Immature natural killer cell (primary cell): ENCODE measurements around the gene RBM28. TPM values are rescaled to one million over a fixed set of nuclear protein-coding genes. Genes with fewer than 3 reads are reported as not detected.

Experiments used
- DNase-seq, 3 donors: peaks; one replicate each; pipeline ENCODE4 v3.0.0; 2022; ENCODE audit warnings: mixed read lengths in 1 of 3
- H3K27ac Mint-ChIP-seq, 6 donors: one replicate each; pipeline ENCODE4 v1.8.0; 2020; ENCODE audit warnings: mixed read lengths in 6 of 6, mild to moderate bottlenecking in 5 of 6, inconsistent platforms in 4 of 6, moderate library complexity in 3 of 6
- H3K27me3 Mint-ChIP-seq, 3 donors: one replicate each; pipeline ENCODE4 v1.8.0; 2020 to 2021; ENCODE audit warnings: low read depth in 3 of 3, mild to moderate bottlenecking in 3 of 3, mixed read lengths in 3 of 3, moderate library complexity in 3 of 3, inconsistent platforms in 1 of 3
- H3K36me3 Mint-ChIP-seq, 3 donors: one replicate each; pipeline ENCODE4 v1.8.0; 2020; ENCODE audit warnings: mixed read lengths in 3 of 3, inconsistent platforms in 2 of 3, mild to moderate bottlenecking in 2 of 3
- H3K4me1 Mint-ChIP-seq, 2 donors: one replicate each; pipeline ENCODE4 v1.8.0; 2020; ENCODE audit warnings: inconsistent platforms in 2 of 2, mild to moderate bottlenecking in 2 of 2, mixed read lengths in 2 of 2, moderate library complexity in 1 of 2
- H3K4me3 Mint-ChIP-seq, 5 donors: one replicate each; pipeline ENCODE4 v1.8.0; 2020; ENCODE audit warnings: mild to moderate bottlenecking in 5 of 5, mixed read lengths in 5 of 5, inconsistent platforms in 3 of 5, moderate library complexity in 3 of 5
- H3K9me3 Mint-ChIP-seq, 6 donors: one replicate each; pipeline ENCODE4 v1.8.0; 2020; ENCODE audit warnings: mild to moderate bottlenecking in 6 of 6, mixed read lengths in 6 of 6, inconsistent platforms in 4 of 6, moderate library complexity in 3 of 6
- polyA plus RNA-seq, 3 donors: library from polyadenylated mRNA; unstranded; fragments of 300-500 nt; fragmentation: Illumina TruSeq; gene quantifications; one replicate each; pipeline ENCODE4 v1.2.3, GENCODE V29; 2021

The RBM28 gene
- polyA plus RNA-seq, 3 donors from 2014 or later, result 3.0 to 14.1 (median 7.5) TPM

DNA sequence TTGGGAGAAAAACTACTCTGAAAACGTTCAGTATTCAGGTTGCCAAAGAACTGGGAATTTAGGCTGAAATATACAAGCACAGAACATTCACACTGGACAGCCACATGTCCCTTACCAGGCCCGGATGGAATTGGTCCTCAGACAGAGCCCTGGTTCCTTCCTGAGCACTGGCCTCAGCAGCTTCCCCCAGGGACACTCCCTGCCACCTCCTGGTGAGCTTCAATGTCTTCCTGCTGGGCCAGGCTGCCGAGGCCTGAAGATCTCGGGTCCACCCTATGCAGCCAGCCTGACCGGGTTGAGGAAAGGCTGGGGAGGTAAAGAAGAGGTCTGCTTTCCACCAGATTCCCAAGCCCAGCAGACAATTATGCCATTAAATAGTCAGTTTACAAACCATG lies 77.8 kb downstream of the RBM28 start:
- Mint-ChIP-seq H3K4me3 (no peak overlapping the region), H3K9me3 (no peaks in the 10 kb centered on the region), H3K36me3 (peaks cover 0 to 3% (median 0%) of the 10 kb centered on the region in 3 donors), H3K27me3 (peaks cover 6 to 9% (median 8%) of the 10 kb centered on the region in 3 donors), H3K27ac (no peak overlapping the region), H3K4me1 (no peaks in the 10 kb centered on the region)
- DNase-seq, result no peak

DNA sequence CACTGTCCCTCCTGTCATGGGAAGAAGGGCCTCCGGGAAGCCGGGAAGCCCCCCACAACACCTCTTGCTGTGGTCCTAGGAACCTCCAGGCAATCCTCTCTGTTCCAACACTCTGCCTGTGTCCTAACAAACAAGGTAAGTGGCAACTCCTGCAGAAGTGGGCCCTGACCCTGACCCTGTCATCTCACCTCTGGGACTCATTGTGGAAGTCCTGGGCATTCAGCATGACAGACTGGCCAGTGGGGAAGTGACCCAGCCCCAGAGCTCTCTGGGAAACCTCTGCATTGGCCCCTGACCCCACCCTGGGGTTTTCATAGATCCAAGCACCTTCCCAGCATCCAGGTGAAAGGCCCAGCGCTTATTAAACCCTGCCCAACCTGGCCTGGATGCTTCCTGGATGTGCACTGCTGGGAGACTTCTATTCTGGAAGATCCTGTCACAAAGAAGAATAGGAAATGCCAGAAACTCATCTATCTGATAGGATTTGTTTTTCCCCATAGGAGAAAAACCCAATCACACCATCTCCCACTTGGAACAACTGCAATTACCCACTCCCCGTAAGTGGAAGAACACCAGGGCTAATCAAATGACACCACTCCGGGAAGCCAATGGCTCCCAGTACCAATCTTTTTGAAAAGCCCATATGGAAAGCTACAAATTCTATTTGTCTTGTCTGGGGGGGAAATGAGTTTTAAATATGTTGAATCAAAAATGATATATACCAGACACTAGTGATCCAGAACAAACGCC lies 78.4 kb downstream of the RBM28 start:
- DNase-seq, result no peak
- no peak overlapping the region for H3K27ac Mint-ChIP-seq
- no peaks in the 10 kb centered on the region for H3K9me3 Mint-ChIP-seq
- H3K27me3 Mint-ChIP-seq, result peaks cover 6 to 8% (median 7%) of the 10 kb centered on the region in 3 donors
- no peaks in the 10 kb centered on the region for H3K4me1 Mint-ChIP-seq
- H3K36me3 Mint-ChIP-seq, result peaks cover 0 to 3% (median 0%) of the 10 kb centered on the region in 3 donors
- no peak overlapping the region for H3K4me3 Mint-ChIP-seq

DNA sequence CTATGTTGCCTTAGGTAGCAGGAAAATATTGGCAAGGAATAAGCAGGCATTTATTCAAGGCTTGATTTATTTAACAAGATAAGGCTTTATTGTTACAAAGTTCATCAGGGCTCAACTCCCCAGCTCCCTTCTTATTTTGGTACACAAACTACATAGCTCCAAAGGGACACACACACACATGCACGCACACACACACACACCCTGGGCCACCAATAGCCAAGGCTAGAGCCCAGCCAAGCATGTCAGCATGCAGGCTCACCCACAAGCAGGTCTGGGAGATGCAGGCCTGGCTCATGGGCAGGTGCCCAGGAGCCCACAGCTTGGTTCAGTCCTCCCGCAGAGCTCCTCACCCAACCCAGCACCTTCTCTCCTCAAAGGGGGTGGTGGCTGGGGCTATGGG lies 79.2 kb downstream of the RBM28 start:
- Mint-ChIP-seq H3K4me3 (no peak overlapping the region), H3K9me3 (no peaks in the 10 kb centered on the region), H3K27ac (no peak overlapping the region), H3K36me3 (peaks cover 0 to 3% (median 0%) of the 10 kb centered on the region in 3 donors), H3K4me1 (no peaks in the 10 kb centered on the region), H3K27me3 (peaks cover 5 to 7% (median 6%) of the 10 kb centered on the region in 3 donors)
- DNase-seq, result no peak

DNA sequence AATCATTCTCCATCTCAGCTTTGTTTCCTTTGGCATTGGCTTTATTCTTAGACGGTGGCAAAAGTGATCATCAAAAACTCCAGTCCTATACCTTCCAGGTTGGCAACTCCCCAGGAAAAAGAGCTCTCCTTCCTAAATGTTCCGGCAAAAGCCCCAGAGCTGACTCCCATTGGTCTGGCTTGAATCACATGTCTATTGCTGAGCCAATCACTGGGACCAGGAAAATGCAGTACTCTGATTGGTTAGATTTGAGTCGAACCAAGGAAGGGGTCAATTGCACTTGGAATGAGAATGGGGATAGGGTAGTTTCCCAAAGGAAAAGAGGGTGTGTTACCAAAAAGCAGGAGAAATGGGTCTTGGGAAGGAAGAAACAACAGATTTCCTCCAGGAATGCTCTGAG lies 80.3 kb downstream of the RBM28 start:
- Mint-ChIP-seq H3K36me3 (peaks cover 0 to under 1% (median 0%) of the 10 kb centered on the region in 3 donors), H3K4me3 (no peak overlapping the region), H3K27me3 (peaks cover 2 to 7% (median 6%) of the 10 kb centered on the region in 3 donors), H3K9me3 (no peaks in the 10 kb centered on the region), H3K4me1 (no peaks in the 10 kb centered on the region), H3K27ac (no peak overlapping the region)
- DNase-seq, result no peak

DNA sequence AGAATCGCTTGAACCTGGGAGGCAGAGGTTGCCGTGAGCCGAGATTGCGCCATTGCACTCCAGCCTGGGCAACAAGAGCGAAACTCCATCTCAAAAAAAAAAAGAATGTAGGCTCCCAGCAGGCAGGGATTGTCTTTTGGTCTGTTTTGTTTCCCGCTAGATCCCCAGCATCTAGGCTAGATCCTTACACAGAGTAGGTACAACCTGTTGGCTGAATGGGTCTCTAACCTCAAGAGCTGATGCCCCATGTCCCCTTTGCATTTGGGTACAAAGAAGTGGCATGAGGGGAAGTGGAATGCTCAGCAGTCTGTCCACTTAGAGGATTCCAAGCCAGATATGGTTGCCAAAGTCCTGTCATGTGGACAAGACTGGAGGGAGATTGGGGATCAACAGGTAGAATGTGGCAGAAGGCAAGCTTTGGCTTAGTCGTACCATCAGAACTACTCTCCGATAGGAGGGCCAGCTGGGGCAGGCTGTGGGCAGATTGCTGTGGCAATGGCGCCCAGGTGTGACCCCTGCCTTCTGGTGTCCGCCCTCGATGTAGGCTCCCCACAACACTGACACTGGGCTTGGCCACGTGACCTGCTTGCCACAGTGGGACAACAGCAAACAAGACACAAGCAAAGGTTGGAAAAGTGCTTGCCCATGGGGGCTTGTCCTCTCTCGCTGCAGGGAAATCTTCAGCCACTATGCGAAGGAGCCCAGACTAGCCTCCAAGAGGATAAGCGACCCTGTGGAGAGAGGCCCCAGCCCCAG lies 81.3 kb downstream of the RBM28 start:
- H3K4me3 Mint-ChIP-seq, result no peak overlapping the region
- no peak for DNase-seq
- no peaks in the 10 kb centered on the region for H3K4me1 Mint-ChIP-seq

DNA sequence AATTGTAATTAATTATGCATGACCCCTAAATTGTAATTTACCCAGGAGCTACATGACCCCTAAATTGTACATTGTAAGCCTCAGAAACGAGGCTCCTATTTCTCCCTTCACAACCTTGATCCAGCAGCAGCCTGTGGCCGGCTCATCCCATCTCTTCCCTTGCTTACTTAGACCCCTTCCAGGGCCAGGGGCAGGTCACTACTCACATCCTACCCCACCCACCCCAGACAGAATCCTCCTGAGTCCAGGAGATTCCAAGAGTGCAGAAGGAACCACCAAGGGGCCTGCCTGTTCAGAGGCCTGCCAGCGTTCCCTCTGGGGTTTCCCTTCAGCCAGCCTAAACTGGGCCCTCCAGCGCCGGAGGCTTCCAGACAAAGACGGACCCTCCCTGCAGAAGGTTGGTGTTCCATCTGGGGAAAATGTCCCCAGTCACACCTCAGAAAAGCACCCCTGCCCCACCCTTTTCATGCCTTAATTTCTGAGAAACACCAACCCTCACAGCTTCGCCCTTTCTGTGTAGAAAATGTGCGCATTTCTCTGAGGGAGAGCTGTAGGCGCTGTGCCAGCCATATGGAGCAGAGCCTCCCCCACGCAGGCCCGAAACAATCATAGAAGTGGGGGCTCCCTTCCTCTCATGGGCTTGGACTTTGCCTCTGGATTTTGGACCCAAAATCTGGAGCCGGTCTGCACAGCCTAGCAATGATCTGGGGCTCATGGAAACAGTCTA lies 83.5 kb downstream of the RBM28 start:
- no peaks in the 10 kb centered on the region for H3K36me3 Mint-ChIP-seq
- no peak overlapping the region for H3K27ac Mint-ChIP-seq
- H3K9me3 Mint-ChIP-seq, result no peaks in the 10 kb centered on the region
- H3K4me3 Mint-ChIP-seq, result no peak overlapping the region
- H3K27me3 Mint-ChIP-seq, result peaks cover 2 to 8% (median 7%) of the 10 kb centered on the region in 3 donors
- no peaks in the 10 kb centered on the region for H3K4me1 Mint-ChIP-seq
- no peak for DNase-seq

More for the DNA sequence above, 81.3 kb downstream of the RBM28 start:
- H3K27ac Mint-ChIP-seq, result no peak overlapping the region
- no peaks in the 10 kb centered on the region for H3K9me3 Mint-ChIP-seq
- H3K27me3 Mint-ChIP-seq, result peaks cover 2 to 8% (median 7%) of the 10 kb centered on the region in 3 donors
- H3K36me3 Mint-ChIP-seq, result no peaks in the 10 kb centered on the region

DNA sequence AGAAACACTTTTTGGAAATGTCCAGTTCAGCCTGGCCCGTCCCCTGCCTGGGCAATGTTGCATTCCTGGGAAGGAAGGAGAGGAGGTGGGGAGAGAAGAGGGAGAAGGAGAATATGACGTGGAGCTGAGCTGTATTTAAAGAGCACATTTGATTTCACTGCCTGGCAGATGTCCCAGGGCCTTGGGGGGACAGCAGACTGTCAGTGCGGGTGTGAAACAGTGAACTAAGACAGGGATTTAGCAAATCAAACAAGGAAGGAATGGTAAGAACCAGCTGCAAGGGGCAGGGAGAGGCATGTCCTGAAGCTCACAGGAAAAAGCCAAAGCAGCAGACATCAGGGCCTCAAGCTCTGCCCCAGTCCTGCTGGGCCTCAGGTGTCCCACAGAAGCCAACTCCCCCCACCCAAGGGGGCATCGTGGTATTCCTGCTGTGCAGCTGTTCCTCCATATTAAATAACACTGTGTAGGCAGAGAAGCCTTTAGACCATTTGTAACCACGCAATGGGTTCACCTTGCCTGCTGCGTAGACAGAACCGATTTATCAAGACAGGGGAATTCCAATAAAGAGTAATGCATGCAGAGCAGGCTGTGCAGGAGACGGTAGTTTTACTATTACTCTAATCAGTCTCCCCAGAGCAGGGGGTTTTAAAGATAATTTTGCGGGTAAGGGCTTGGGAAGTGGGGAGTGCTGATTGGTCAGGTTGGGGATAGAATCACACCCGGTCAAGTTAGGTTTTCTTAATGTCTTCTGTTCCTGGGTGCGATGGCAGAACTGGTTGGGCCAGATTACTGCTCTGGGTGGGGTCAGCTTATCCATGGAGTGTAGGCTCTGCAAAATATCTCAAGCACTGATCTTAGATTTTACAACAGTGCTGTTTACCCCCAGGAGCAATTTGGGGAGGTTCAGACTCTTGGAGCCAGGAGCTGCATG lies 84.3 kb downstream of the RBM28 start:
- Mint-ChIP-seq H3K4me3 (no peak overlapping the region), H3K9me3 (no peaks in the 10 kb centered on the region), H3K27ac (no peak overlapping the region), H3K4me1 (no peaks in the 10 kb centered on the region), H3K27me3 (peaks cover 3 to 8% (median 7%) of the 10 kb centered on the region in 3 donors), H3K36me3 (no peaks in the 10 kb centered on the region)
- no peak for DNase-seq

DNA sequence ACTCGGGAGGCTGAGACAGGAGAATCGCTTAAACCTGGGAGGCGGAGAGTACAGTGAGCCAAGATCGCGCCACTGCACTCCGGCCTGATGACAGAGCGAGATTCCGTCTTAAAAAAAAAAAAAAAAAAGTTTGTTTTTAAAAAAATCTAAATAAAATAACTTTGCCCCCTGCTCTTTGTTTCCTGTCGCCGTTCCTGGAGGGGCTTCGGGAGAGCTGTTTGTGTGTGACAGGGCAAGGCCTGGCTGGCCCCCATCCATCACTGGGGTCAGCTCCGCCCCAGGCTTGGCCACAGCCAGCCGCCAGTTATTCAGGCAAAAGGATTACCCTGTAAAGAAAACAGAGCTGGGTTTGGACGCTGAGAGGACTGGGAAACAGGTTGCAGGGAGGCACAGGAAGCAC lies 86.2 kb downstream of the RBM28 start:
- Mint-ChIP-seq H3K9me3 (no peaks in the 10 kb centered on the region), H3K4me3 (no peak overlapping the region), H3K27me3 (peaks cover 2 to 6% (median 3%) of the 10 kb centered on the region in 3 donors), H3K4me1 (peaks cover 0 to 5% of the 10 kb centered on the region in 2 donors), H3K36me3 (no peaks in the 10 kb centered on the region), H3K27ac (peak overlapping the region in 2 of 6 donors; percentile 46 to 61)
- DNase-seq, result no peak

DNA sequence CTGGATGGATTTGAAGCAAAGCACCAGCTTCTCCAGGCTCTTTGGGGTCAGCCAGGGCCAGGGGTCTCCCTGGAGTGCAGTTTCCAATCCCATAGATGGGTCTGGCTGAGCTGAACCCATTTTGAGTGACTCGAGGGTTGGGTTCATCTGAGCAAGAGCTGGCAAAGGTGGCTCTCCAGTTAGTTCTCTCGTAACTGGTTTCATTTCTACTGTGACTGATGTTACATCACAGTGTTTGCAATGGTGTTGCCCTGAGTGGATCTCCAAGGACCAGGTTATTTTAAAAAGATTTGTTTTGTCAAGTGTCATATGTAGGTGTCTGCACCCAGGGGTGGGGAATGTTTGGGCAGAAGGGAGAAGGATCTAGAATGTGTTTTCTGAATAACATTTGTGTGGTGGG lies 88.4 kb downstream of the RBM28 start:
- peaks cover 0 to 5% (median 2%) of the 10 kb centered on the region in 3 donors for H3K27me3 Mint-ChIP-seq
- no peaks in the 10 kb centered on the region for H3K36me3 Mint-ChIP-seq
- DNase-seq, result no peak
- peaks cover 0 to 5% of the 10 kb centered on the region in 2 donors for H3K4me1 Mint-ChIP-seq
- H3K27ac Mint-ChIP-seq, result no peak overlapping the region
- no peak overlapping the region for H3K4me3 Mint-ChIP-seq
- H3K9me3 Mint-ChIP-seq, result no peaks in the 10 kb centered on the region

DNA sequence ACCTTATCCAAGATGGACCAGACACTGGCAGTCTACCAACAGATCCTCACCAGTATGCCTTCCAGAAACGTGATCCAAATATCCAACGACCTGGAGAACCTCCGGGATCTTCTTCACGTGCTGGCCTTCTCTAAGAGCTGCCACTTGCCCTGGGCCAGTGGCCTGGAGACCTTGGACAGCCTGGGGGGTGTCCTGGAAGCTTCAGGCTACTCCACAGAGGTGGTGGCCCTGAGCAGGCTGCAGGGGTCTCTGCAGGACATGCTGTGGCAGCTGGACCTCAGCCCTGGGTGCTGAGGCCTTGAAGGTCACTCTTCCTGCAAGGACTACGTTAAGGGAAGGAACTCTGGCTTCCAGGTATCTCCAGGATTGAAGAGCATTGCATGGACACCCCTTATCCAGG lies 89.2 kb downstream of the RBM28 start:
- Mint-ChIP-seq H3K4me3 (no peak overlapping the region), H3K9me3 (no peaks in the 10 kb centered on the region), H3K4me1 (peaks cover 0 to 5% of the 10 kb centered on the region in 2 donors), H3K36me3 (no peaks in the 10 kb centered on the region), H3K27ac (no peak overlapping the region), H3K27me3 (peaks cover 0 to 5% (median 2%) of the 10 kb centered on the region in 3 donors)
- DNase-seq, result no peak

DNA sequence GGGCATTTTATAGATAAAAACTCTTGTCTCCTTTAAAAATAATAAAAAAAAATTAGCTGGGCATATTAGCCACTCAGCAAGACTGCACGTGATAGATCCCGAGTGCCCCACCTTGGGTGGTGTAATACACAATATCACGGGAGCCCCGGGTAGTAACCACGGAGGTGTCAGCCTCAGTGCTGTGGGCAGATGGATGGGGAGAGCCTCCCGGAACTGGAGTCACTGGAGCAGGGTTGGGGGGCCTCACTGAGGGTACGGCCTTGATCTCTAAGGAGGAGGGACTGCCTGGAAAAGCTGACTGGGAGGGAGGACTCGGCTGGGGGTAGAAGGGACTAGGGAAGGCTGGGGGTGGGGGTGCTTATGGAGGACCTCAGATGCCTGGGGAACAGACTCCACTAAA lies 90.0 kb downstream of the RBM28 start:
- H3K4me1 Mint-ChIP-seq, result peaks cover 0 to 5% of the 10 kb centered on the region in 2 donors
- H3K9me3 Mint-ChIP-seq, result no peaks in the 10 kb centered on the region
- H3K27me3 Mint-ChIP-seq, result peaks cover 0 to 5% (median 2%) of the 10 kb centered on the region in 3 donors
- H3K4me3 Mint-ChIP-seq, result no peak overlapping the region
- peak overlapping the region in 2 of 6 donors; percentile 5 to 36 for H3K27ac Mint-ChIP-seq
- no peaks in the 10 kb centered on the region for H3K36me3 Mint-ChIP-seq
- DNase-seq, result no peak

DNA sequence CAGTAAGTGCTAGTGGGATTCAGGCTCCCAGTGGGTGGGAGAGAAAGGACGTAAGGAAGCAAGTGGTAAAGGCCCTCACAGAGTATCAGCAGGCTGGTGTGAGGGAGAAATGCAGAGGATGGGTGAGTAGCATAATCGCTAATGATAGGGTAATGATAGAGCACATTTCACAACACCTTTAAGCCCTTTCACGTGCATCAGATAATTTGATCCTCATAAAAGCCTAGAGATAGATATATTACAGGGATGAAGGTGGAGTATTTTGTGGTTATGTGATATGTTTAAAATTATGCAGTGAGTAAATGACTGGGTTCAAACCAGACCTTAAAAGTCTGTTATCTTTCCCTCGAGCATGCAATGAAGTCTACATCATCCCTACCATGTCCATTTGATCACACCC lies 92.4 kb downstream of the RBM28 start:
- no peak overlapping the region for H3K27ac Mint-ChIP-seq
- no peak for DNase-seq
- H3K36me3 Mint-ChIP-seq, result no peaks in the 10 kb centered on the region
- no peak overlapping the region for H3K4me3 Mint-ChIP-seq
- peaks cover 0 to 4% (median 0%) of the 10 kb centered on the region in 3 donors for H3K27me3 Mint-ChIP-seq
- peaks cover 0 to 5% of the 10 kb centered on the region in 2 donors for H3K4me1 Mint-ChIP-seq
- no peaks in the 10 kb centered on the region for H3K9me3 Mint-ChIP-seq
